Measurements from ENCODE around the gene ZNF432. TPM values are rescaled to one million over a fixed set of nuclear protein-coding genes. Genes with fewer than 3 reads are reported as not detected.

ZNF432 gene
- total RNA-seq, 1 experiment from 2014 or later: 8.2 TPM

GRCh38 chr19:52069653-52070052, 21.0 kb upstream of the ZNF432 start:
- intact Hi-C loops (cut with micrococcal nuclease; ENCODE audit: unreplicated experiment) (no loop called here), in situ Hi-C loops (cut with HindIII; ENCODE audit: low pct_unique_long_range_greater_than_20kb, low sequenced_read_pairs) (no loop called here)
- Histone ChIP-seq H3K9me3 (ENCODE audit: control insufficient read depth, insufficient read depth, low read depth, low read length) (peaks cover 62% of the 10 kb centered on the region), H3K27me3 (ENCODE audit: control insufficient read depth, insufficient read depth, low read length) (no peaks in the 10 kb centered on the region), H3K36me3 (ENCODE audit: control insufficient read depth, insufficient read depth, low read length) (0 out of 2 replicates have a peak, but pooled peaks cover 2% of the 10 kb centered on the region), H3K4me1 (ENCODE audit: control insufficient read depth, insufficient read depth, low read length) (no peaks in the 10 kb centered on the region), H3K27ac (ENCODE audit: low read length) (no peak overlapping the region), H3K4me3 (ENCODE audit: low read depth in 2 of 2, low read length in 2 of 2) (no peak overlapping the region)
- no TSS peak for BruUV-seq (replicated peaks)
- DNase-seq (ENCODE audit: low read depth, low spot score) (no peak), ATAC-seq (no peak)
- POLR2A ChIA-PET: no interaction called here
- CTCF ChIA-PET: no interaction called here
- TF ChIP-seq POLR2AphosphoS5 (IDR thresholded peaks at IDR 0.05; ENCODE audit: low read depth, low read length): no peak
- no peak for TF ChIP-seq REST (IDR thresholded peaks at IDR 0.05; ENCODE audit: insufficient read depth in 1 of 2, low read depth in 2 of 2, low read length in 1 of 2)
- TF ChIP-seq CTCF (IDR thresholded peaks at IDR 0.05): no peak
- TF ChIP-seq TCF7L2 (IDR thresholded peaks at IDR 0.05; ENCODE audit: low read depth, low read length): no peak

GRCh38 chr19:52066258-52066863, 17.7 kb upstream of the ZNF432 start:
- TF ChIP-seq POLR2AphosphoS5 (IDR thresholded peaks at IDR 0.05; ENCODE audit: low read depth, low read length) (no peak), TCF7L2 (IDR thresholded peaks at IDR 0.05; ENCODE audit: low read depth, low read length) (no peak), REST (IDR thresholded peaks at IDR 0.05; ENCODE audit: insufficient read depth in 1 of 2, low read depth in 2 of 2, low read length in 1 of 2) (no peak), CTCF (IDR thresholded peaks at IDR 0.05) (no peak), SIN3A (IDR thresholded peaks at IDR 0.05; ENCODE audit: borderline replicate concordance, insufficient read depth, low read depth, low read length) (no peak)
- H3K27ac ChIP-seq (ENCODE audit: low read length): no peak overlapping the region
- BruUV-seq (replicated peaks): no TSS peak
- ATAC-seq (no peak), DNase-seq (ENCODE audit: low read depth, low spot score) (no peak)
- ChIA-PET POLR2A (no interaction called here), CTCF (no interaction called here)
- H3K27me3 ChIP-seq (ENCODE audit: control insufficient read depth, insufficient read depth, low read length): no peaks in the 10 kb centered on the region
- in situ Hi-C loops (cut with HindIII; ENCODE audit: low pct_unique_long_range_greater_than_20kb, low sequenced_read_pairs) (no loop called here), intact Hi-C loops (cut with micrococcal nuclease; ENCODE audit: unreplicated experiment) (no loop called here)
- no peak overlapping the region for H3K4me3 ChIP-seq (ENCODE audit: low read depth in 2 of 2, low read length in 2 of 2)
- no peaks in the 10 kb centered on the region for H3K4me1 ChIP-seq (ENCODE audit: control insufficient read depth, insufficient read depth, low read length)
- H3K9me3 ChIP-seq (ENCODE audit: control insufficient read depth, insufficient read depth, low read depth, low read length): peaks cover 58% of the 10 kb centered on the region
- 0 out of 2 replicates have a peak, but pooled peaks cover 2% of the 10 kb centered on the region for H3K36me3 ChIP-seq (ENCODE audit: control insufficient read depth, insufficient read depth, low read length)

Data from Panc1 (cell line).